K562 (cell line): ENCODE results near the gene CCDC127. TPM values are rescaled to one million over a fixed set of nuclear protein-coding genes. Genes with fewer than 3 reads are reported as not detected.

Experiments
- CREM ChIP-seq: IDR thresholded peaks from 2 replicates; pipeline ENCODE4 v1.6.1; 2014; ENCODE audit warnings: antibody characterized with exemption, low read depth
- ELK3 ChIP-seq: fragments of 450-650 bp; formaldehyde crosslinking; IDR thresholded peaks from 2 replicates; pipeline ENCODE4 v1.4.0; 2020; ENCODE audit warnings: mild to moderate bottlenecking
- FOXK2 ChIP-seq, 2 experiments: fragments of 450-650 bp; IDR thresholded peaks in 1 of 2; conservative IDR thresholded peaks in 1 of 2; 2 replicates each; pipeline ENCODE4 v1.6.1; 2016; ENCODE audit warnings: low read depth in 2 of 2, mild to moderate bottlenecking in 1 of 2
- KDM2B ChIP-seq: fragments of 250-450 bp; sonication (Bioruptor Pico); IDR thresholded peaks from 2 replicates; pipeline ENCODE4 v1.8.0; 2021; ENCODE audit warnings: mild to moderate bottlenecking, moderate library complexity
- MLX ChIP-seq, 2 experiments: fragments of 450-650 bp in 1 of 2; sonication (generic) in 1 of 2; formaldehyde crosslinking; conservative IDR thresholded peaks; 2 replicates each; pipeline versions ENCODE4 v1.4.0 to v1.8.1; 2020 to 2022; ENCODE audit warnings: mild to moderate bottlenecking in 1 of 2, missing genetic modification reagents in 1 of 2
- PHB ChIP-seq: fragments of 250-450 bp; sonication (Bioruptor Pico); IDR thresholded peaks from 2 replicates; pipeline ENCODE4 v1.5.0; 2021
- RAD21 ChIP-seq, 2 experiments: fragments of 250-450 bp in 1 of 2; fragments of 450-650 bp in 1 of 2; sonication (Bioruptor Pico) in 1 of 2; formaldehyde crosslinking in 1 of 2; IDR thresholded peaks in 1 of 2; conservative IDR thresholded peaks in 1 of 2; 2 replicates each; pipeline versions ENCODE4 v1.4.0 to v1.8.0; 2020 to 2022; ENCODE audit warnings: mild to moderate bottlenecking in 2 of 2, moderate library complexity in 1 of 2
- TSC22D4 ChIP-seq: fragments of 450-650 bp; IDR thresholded peaks from 2 replicates; pipeline ENCODE4 v1.6.1; 2016; ENCODE audit warnings: missing genetic modification characterization, missing biosample characterization, control low read depth
- ZNF41 ChIP-seq: fragments of 250-450 bp; sonication (Bioruptor Pico); conservative IDR thresholded peaks from 2 replicates; pipeline ENCODE4 v1.4.0; 2020; ENCODE audit warnings: mild to moderate bottlenecking
- polyA plus RNA-seq, 8 experiments: library from polyadenylated mRNA; depleted of rRNA in 4 of 8; stranded (reverse) in 5 of 8; unstranded in 3 of 8; fragments of >200 nt; fragmentation: Nextera tagmentation in 2 of 8; fragmentation: Illumina TruSeq in 1 of 8; extraction: Ambion mirVana in 2 of 8; extraction: Trizol in 1 of 8; gene quantifications; 2 replicates each; pipeline versions ENCODE4 v1.2.1 to v1.2.3, GENCODE V29; 2011 to 2014; ENCODE audit warnings: inconsistent platforms in 1 of 8, missing spikeins in 1 of 8
- total RNA-seq, 7 experiments: library from RNA; depleted of rRNA in 6 of 7; stranded (reverse); fragments of >200 nt in 6 of 7; fragmentation: Illumina TruSeq in 2 of 7; extraction: Trizol in 2 of 7; gene quantifications; 2 replicates each; pipeline versions ENCODE4 v1.2.1 to v1.2.3, GENCODE V29; 2011 to 2021; ENCODE audit warnings: low replicate concordance in 1 of 7

Gene CCDC127
- total and polyA plus RNA-seq, 9 of the 15 experiments (the other 6 are each of a cell fraction or from before 2014, with no cell fraction given) = 2.7 to 4.5 (median 4.1) TPM

- TF ChIP-seq ZNF41 = no peak
- TF ChIP-seq RAD21 (CRISPR knock-in tag; conservative IDR thresholded peaks at IDR 0.05 in 1 of 2, IDR thresholded peaks at IDR 0.05 in 1 of 2) = no peak
- TF ChIP-seq KDM2B (CRISPR knock-in tag) = no peak
- TF ChIP-seq MLX (CRISPR knock-in tag; conservative IDR thresholded peaks at IDR 0.05) = no peak
- TF ChIP-seq FOXK2 (conservative IDR thresholded peaks at IDR 0.05 in 1 of 2, IDR thresholded peaks at IDR 0.05 in 1 of 2; ENCODE audit: low read depth in 2 of 2) = no peak
- TF ChIP-seq CREM = no peak
- no peak for TF ChIP-seq TSC22D4 (tag)
- no peak for TF ChIP-seq PHB
- no peak for TF ChIP-seq ELK3
- TF ChIP-seq, all 486 proteins: peak for 0
These were observed 61.4 kb downstream of the CCDC127 start (continued) for GRCh38 chr5:156411-157072.
